DOHH2 (cell line): Measurements from ENCODE around the gene METTL26.

Source experiments
- H3F3A ChIP-seq: fragments of 200-600 bp; sonication (generic), shearing (Covaris generic); 2 replicates; pipeline ENCODE4 v1.6.0; 2016; ENCODE audit warnings: antibody characterized with exemption, mild to moderate bottlenecking; ENCODE audit not compliant: control insufficient read depth, insufficient read depth
- H3K27ac ChIP-seq: fragments of 200-600 bp; sonication (generic); 2 replicates; pipeline ENCODE4 v1.5.1; 2014; ENCODE audit warnings: low read depth, mild to moderate bottlenecking, low read length, moderate library complexity
- H3K27me3 ChIP-seq: fragments of 200-600 bp; sonication (generic); 2 replicates; pipeline ENCODE4 v1.6.1; 2014; ENCODE audit warnings: mild to moderate bottlenecking, low read length, mixed read lengths; ENCODE audit not compliant: control insufficient read depth
- H3K36me3 ChIP-seq: fragments of 200-600 bp; sonication (generic); 2 replicates; pipeline ENCODE4 v1.6.1; 2014; ENCODE audit warnings: mild to moderate bottlenecking, low read length, moderate library complexity, mixed read lengths; ENCODE audit not compliant: control insufficient read depth
- H3K4me1 ChIP-seq: fragments of 200-600 bp; sonication (generic); 2 replicates; pipeline ENCODE4 v1.6.1; 2014; ENCODE audit warnings: mild to moderate bottlenecking, low read length, mixed read lengths; ENCODE audit not compliant: control insufficient read depth
- H3K4me2 ChIP-seq: fragments of 200-600 bp; sonication (generic); 2 replicates; pipeline ENCODE4 v1.6.0; 2014; ENCODE audit warnings: mild to moderate bottlenecking, low read length, moderate library complexity
- H3K4me3 ChIP-seq: fragments of 200-600 bp; sonication (generic); 2 replicates; pipeline ENCODE4 v1.5.1; 2014; ENCODE audit warnings: mild to moderate bottlenecking, low read length, mixed read lengths
- H3K79me2 ChIP-seq: fragments of 200-600 bp; sonication (generic); 2 replicates; pipeline ENCODE4 v1.6.1; 2014; ENCODE audit warnings: mild to moderate bottlenecking, low read length, mixed read lengths; ENCODE audit not compliant: control insufficient read depth
- H3K9me2 ChIP-seq: fragments of 200-600 bp; sonication (generic); replicated peaks from 2 replicates; pipeline ENCODE4 v1.6.1; 2014; ENCODE audit warnings: mild to moderate bottlenecking, low read length, mixed read lengths; ENCODE audit not compliant: control insufficient read depth
- H3K9me3 ChIP-seq: fragments of 200-600 bp; sonication (generic); 2 replicates; pipeline ENCODE4 v1.6.1; 2014; ENCODE audit warnings: antibody characterized with exemption, low read length, mixed read lengths; ENCODE audit not compliant: control insufficient read depth, insufficient read depth
- H4K20me1 ChIP-seq: fragments of 200-600 bp; sonication (generic); 2 replicates; pipeline ENCODE4 v1.6.0; 2014; ENCODE audit warnings: low read depth, mild to moderate bottlenecking, antibody characterized with exemption, low read length, moderate library complexity; ENCODE audit not compliant: control insufficient read depth, insufficient read depth
- CTCF ChIP-seq: fragments of 200-600 bp; sonication (generic); IDR thresholded peaks from one replicate; pipeline ENCODE4 v1.5.1; 2014; ENCODE audit warnings: antibody characterized with exemption, mild to moderate bottlenecking, low read depth, low read length; ENCODE audit not compliant: poor library complexity, severe bottlenecking
- EZH2phosphoT487 ChIP-seq: fragments of 200-600 bp; sonication (generic); IDR thresholded peaks from 2 replicates; pipeline ENCODE4 v1.6.1; 2017; ENCODE audit warnings: borderline replicate concordance, mild to moderate bottlenecking, antibody characterized with exemption, low read length, moderate library complexity, mixed read lengths

The METTL26 gene

GRCh38 chr16:595942-596735 is 40.0 kb downstream of the METTL26 start:
- no peaks in the 10 kb centered on the region; the same call in 1 of the 2 replicates for H4K20me1 ChIP-seq
- H3K4me2 ChIP-seq: no peak overlapping the region
- H3K4me1 ChIP-seq: peaks cover 25% of the 10 kb centered on the region
- H3K9me3 ChIP-seq: no peaks in the 10 kb centered on the region; the same call in 1 of the 2 replicates
- peaks cover 53% of the 10 kb centered on the region for H3K79me2 ChIP-seq
- no peak for TF ChIP-seq CTCF
- no peak for TF ChIP-seq EZH2phosphoT487
- no peaks in the 10 kb centered on the region for H3F3A ChIP-seq
- peaks cover 4% of the 10 kb centered on the region for H3K36me3 ChIP-seq
- no peak overlapping the region for H3K27ac ChIP-seq
- H3K27me3 ChIP-seq: no peaks in the 10 kb centered on the region
- H3K4me3 ChIP-seq: no peak overlapping the region
- H3K9me2 ChIP-seq: no peaks in the 10 kb centered on the region

- Histone ChIP-seq H3K27ac (no peak overlapping the region), H3K79me2 (peaks cover 61% of the 10 kb centered on the region), H3K4me1 (peaks cover 34% of the 10 kb centered on the region), H3K9me3 (no peaks in the 10 kb centered on the region; the same call in 1 of the 2 replicates), H3K36me3 (peaks cover 4% of the 10 kb centered on the region), H3F3A (no peaks in the 10 kb centered on the region), H3K27me3 (no peaks in the 10 kb centered on the region), H3K9me2 (no peaks in the 10 kb centered on the region), H3K4me2 (no peak overlapping the region), H4K20me1 (peaks cover 4% of the 10 kb centered on the region; the same call in 1 of the 2 replicates), H3K4me3 (no peak overlapping the region)
- TF ChIP-seq CTCF (no peak), EZH2phosphoT487 (no peak)
Measured at GRCh38 chr16:595094-595528, 41.0 kb downstream of the METTL26 start.

DNA sequence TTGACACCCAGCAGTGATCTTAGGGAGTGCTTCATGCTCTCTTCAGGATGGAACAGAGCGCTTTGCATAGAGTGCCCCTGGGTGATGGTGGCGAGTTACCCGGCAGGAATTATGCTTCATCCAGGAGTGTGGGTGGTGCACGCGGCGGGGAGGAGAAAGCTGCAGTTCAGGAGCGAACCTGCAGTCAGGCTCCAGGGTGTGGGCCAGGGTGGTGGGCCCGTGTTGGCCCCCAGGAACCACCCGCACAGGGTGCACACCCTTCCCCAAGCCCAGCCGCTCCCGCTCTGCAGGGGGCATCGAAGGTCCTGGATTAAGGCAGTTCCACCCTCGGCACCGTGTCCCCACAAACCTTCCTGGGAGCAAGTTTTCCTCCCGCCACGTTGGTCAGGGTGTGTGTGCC is 42.3 kb downstream of the METTL26 start:
- Histone ChIP-seq H3F3A (no peaks in the 10 kb centered on the region), H3K36me3 (no peaks in the 10 kb centered on the region; the same call in none of the 2 replicates), H3K4me1 (peaks cover 34% of the 10 kb centered on the region), H3K27ac (no peak overlapping the region), H3K4me2 (peak overlapping the region; percentile 38), H3K9me3 (no peaks in the 10 kb centered on the region), H3K9me2 (no peaks in the 10 kb centered on the region), H3K79me2 (peaks cover 58% of the 10 kb centered on the region), H3K27me3 (no peaks in the 10 kb centered on the region), H3K4me3 (peak overlapping the region; percentile 10; the same call in 1 of the 2 replicates), H4K20me1 (peaks cover 4% of the 10 kb centered on the region; the same call in 1 of the 2 replicates)
- TF ChIP-seq CTCF: no peak
- no peak for TF ChIP-seq EZH2phosphoT487
